Adrenal gland (tissue), 12 donors: Measurements from ENCODE around the gene MFAP2. TPM values are rescaled to one million over a fixed set of nuclear protein-coding genes. Genes with fewer than 3 reads are reported as not detected.

Experiments used
- DNase-seq, 7 donors: peaks; one replicate each; pipeline ENCODE4 v3.0.0-alpha.2; 2019 to 2020
- H3K27ac ChIP-seq, 5 donors: fragments of 200-600 bp; sonication (generic) in 4 of 5; 1 replicate in 3 of 5; 2 replicates in 2 of 5; pipeline versions ENCODE4 v1.5.1 to v1.8.0; 2016 to 2020; ENCODE audit warnings: mild to moderate bottlenecking in 1 of 5
- H3K27me3 ChIP-seq: fragments of 200-600 bp; 2 replicates; pipeline ENCODE4 v1.8.0; 2021
- H3K36me3 ChIP-seq, 2 donors: fragments of 200-600 bp; replicated peaks in 1 of 2; 1 replicate in 1 of 2; 2 replicates in 1 of 2; pipeline versions ENCODE4 v1.5.1 to v1.8.0; 2018 to 2022
- H3K4me1 ChIP-seq, 2 donors: fragments of 200-600 bp; replicated peaks in 1 of 2; 1 replicate in 1 of 2; 2 replicates in 1 of 2; pipeline versions ENCODE4 v1.5.1 to v1.8.0; 2018 to 2021
- H3K4me3 ChIP-seq, 4 donors: fragments of 200-600 bp; sonication (generic) in 3 of 4; one replicate each; pipeline ENCODE4 v1.5.1; 2016 to 2018
- H3K9me3 ChIP-seq, 3 donors: fragments of 200-600 bp; sonication (generic) in 1 of 3; replicated peaks in 1 of 3; 1 replicate in 2 of 3; 2 replicates in 1 of 3; pipeline versions ENCODE4 v1.5.1 to v1.8.0; 2016 to 2021
- CTCF ChIP-seq, 6 experiments: fragments of 450-650 bp in 4 of 6; fragments of 200-600 bp in 2 of 6; sonication (generic) in 1 of 6; IDR thresholded peaks; 1 replicate in 5 of 6; 2 replicates in 1 of 6; pipeline versions ENCODE4 v1.5.1 to v1.8.0; 2016 to 2021; ENCODE audit warnings: antibody characterized with exemption in 6 of 6, mild to moderate bottlenecking in 2 of 6, moderate library complexity in 1 of 6
- POLR2A ChIP-seq, 2 donors: fragments of 450-650 bp; IDR thresholded peaks; one replicate each; pipeline ENCODE4 v1.6.1; 2017; ENCODE audit warnings: antibody characterized with exemption in 2 of 2, mild to moderate bottlenecking in 2 of 2, moderate library complexity in 1 of 2
- WGBS, 4 donors: extraction: QIAGEN DNeasy Blood & Tissue Kit in 2 of 4; methylation state at CpG; one replicate each; pipeline versions ENCODE4 v1.1.5 to v1.1.7; 2013 to 2017; 5-methylcytosine and 5-hydroxymethylcytosine counted together
- intact Hi-C, 2 donors: fragments of 100-400 bp; cut with DNase I; formaldehyde crosslinking; loops; one replicate each; pipeline versions ENCODE4 v1.14.1 to v1.15.0; 2022 to 2023
- polyA plus RNA-seq, 3 donors: library from polyadenylated mRNA; stranded (reverse); fragments of 200-250 nt in 2 of 3; fragments of 350-450 nt in 1 of 3; fragmentation: Illumina TruSeq in 1 of 3; extraction: RNeasy Lipid Tissue Mini Kit (QIAGEN cat#74804) in 1 of 3; gene quantifications; one replicate each; pipeline ENCODE4 v1.2.3, GENCODE V29; 2013 to 2014
- total RNA-seq, 9 donors: library from RNA; depleted of rRNA in 4 of 9; stranded (reverse); fragments of >200 nt in 4 of 9; fragments of 120-200 nt in 1 of 9; fragmentation: NEBNext Ultra II Directional in 1 of 9; extraction: Animal tissue kit (Norgen Biotek cat#: 25700) in 1 of 9; gene quantifications; one replicate each; pipeline versions ENCODE4 v1.1.0 to v1.2.4, GENCODE V29; 2013 to 2023
- donor health status: healthy with polysubstance abuse.
- donor health status: Bipolar disorder and iron deficiency.
- donor health status: DM: yes; HTN: yes; CAD: no.
- donor health status: DM: no; HTN: no; CAD: no.
- donor health status: DM: no; HTN: no; CAD: no.
- donor health status: DM: yes; HTN: yes; CAD: no.

Gene MFAP2
- total and polyA plus RNA-seq, 12 donors = 0.79 to 17.7 (median 4.5) TPM

GRCh38 chr1:17023102-17023501 lies 42.7 kb upstream of the MFAP2 start:
- Histone ChIP-seq H3K9me3 (no peaks in the 10 kb centered on the region), H3K27ac (no peak overlapping the region), H3K27me3 (no peaks in the 10 kb centered on the region), H3K4me1 (no peaks in the 10 kb centered on the region), H3K4me3 (no peak overlapping the region), H3K36me3 (peaks cover 0 to 100% of the 10 kb centered on the region in 2 donors)
- peak in 1 of 7 donors; percentile 44 for DNase-seq
- intact Hi-C loops = no loop called here
- TF ChIP-seq CTCF (IDR thresholded peaks at IDR 0.05) (no peak), POLR2A (IDR thresholded peaks at IDR 0.05) (no peak)
- 53 to 71% (median 67%) methylated on average over 4 of the region's 4 CpGs for WGBS, 4 donors

GRCh38 chr1:17021896-17022295 lies 41.5 kb upstream of the MFAP2 start:
- no peaks in the 10 kb centered on the region for H3K4me1 ChIP-seq
- TF ChIP-seq POLR2A (IDR thresholded peaks at IDR 0.05) (no peak), CTCF (IDR thresholded peaks at IDR 0.05) (no peak)
- H3K36me3 ChIP-seq = peaks cover 0 to 93% of the 10 kb centered on the region in 2 donors
- DNase-seq = peak in 1 of 7 donors; percentile 31
- H3K4me3 ChIP-seq = no peak overlapping the region
- no peaks in the 10 kb centered on the region for H3K9me3 ChIP-seq
- WGBS, 4 donors = 87 to 93% (median 91%) methylated on average over 10 of the region's 10 CpGs
- intact Hi-C loops = no loop called here
- no peak overlapping the region for H3K27ac ChIP-seq
- no peaks in the 10 kb centered on the region for H3K27me3 ChIP-seq

- H3K27me3 ChIP-seq = no peaks in the 10 kb centered on the region
- TF ChIP-seq POLR2A (IDR thresholded peaks at IDR 0.05) (no peak), CTCF (IDR thresholded peaks at IDR 0.05) (no peak)
- no peak overlapping the region for H3K4me3 ChIP-seq
- H3K9me3 ChIP-seq = no peaks in the 10 kb centered on the region
- peaks cover 0 to 6% of the 10 kb centered on the region in 2 donors for H3K4me1 ChIP-seq
- intact Hi-C loops = no loop called here
- H3K27ac ChIP-seq = no peak overlapping the region
- whole genome bisulfite sequencing, 4 donors = 94 to 100% (median 97%) methylated on average over 1 to 2 of the region's 2 CpGs
- peaks cover 0 to 79% of the 10 kb centered on the region in 2 donors for H3K36me3 ChIP-seq
- peak in 1 of 7 donors; percentile 25 for DNase-seq
These were observed 40.1 kb upstream of the MFAP2 start for GRCh38 chr1:17020502-17020901.

GRCh38 chr1:17018849-17019248 lies 38.4 kb upstream of the MFAP2 start:
- TF ChIP-seq POLR2A (IDR thresholded peaks at IDR 0.05) (no peak), CTCF (IDR thresholded peaks at IDR 0.05) (no peak)
- Histone ChIP-seq H3K4me3 (no peak overlapping the region), H3K9me3 (no peaks in the 10 kb centered on the region), H3K27me3 (no peaks in the 10 kb centered on the region), H3K4me1 (peaks cover 0 to 6% of the 10 kb centered on the region in 2 donors), H3K27ac (no peak overlapping the region), H3K36me3 (peaks cover 0 to 62% of the 10 kb centered on the region in 2 donors)
- DNase-seq = peak in 1 of 7 donors; percentile 25
- 30 to 58% (median 51%) methylated on average over 1 of the region's 1 CpG for WGBS, 4 donors
- intact Hi-C loops = no loop called here
